Neutrophil (primary cell): Measurements from ENCODE around the gene PMCH.

ENCODE experiments used
- H3K27ac ChIP-seq: fragments of 200-600 bp; sonication (generic); 2 replicates; pipeline ENCODE4 v1.5.1; 2016; ENCODE audit warnings: mild to moderate bottlenecking, moderate library complexity
- H3K27me3 ChIP-seq: fragments of 200-600 bp; sonication (generic); 2 replicates; pipeline ENCODE4 v1.6.0; 2016; ENCODE audit warnings: mild to moderate bottlenecking
- H3K36me3 ChIP-seq: fragments of 200-600 bp; sonication (generic); 2 replicates; pipeline ENCODE4 v1.5.1; 2017
- H3K4me1 ChIP-seq, 2 experiments: fragments of 200-600 bp in 1 of 2; sonication (generic) in 1 of 2; 1 replicate in 1 of 2; 2 replicates in 1 of 2; pipeline versions ENCODE4 v1.5.1 to v1.6.1; 2013 to 2016; ENCODE audit warnings: low read depth in 1 of 2, low read length in 1 of 2, mild to moderate bottlenecking in 1 of 2, moderate library complexity in 1 of 2; ENCODE audit not compliant: control insufficient read depth in 1 of 2, insufficient read depth in 1 of 2
- H3K4me3 ChIP-seq, 2 experiments: fragments of 200-600 bp in 1 of 2; sonication (generic) in 1 of 2; 1 replicate in 1 of 2; 2 replicates in 1 of 2; pipeline ENCODE4 v1.5.1; 2013 to 2016; ENCODE audit warnings: low read depth in 1 of 2, low read length in 1 of 2, mild to moderate bottlenecking in 1 of 2, moderate library complexity in 1 of 2
- H3K9me3 ChIP-seq: fragments of 200-600 bp; sonication (generic); 2 replicates; pipeline ENCODE4 v1.5.1; 2016
- TF ChIP-seq, protein P1 (sequence below): fragments of 200-600 bp; sonication (generic); IDR thresholded peaks from 2 replicates; pipeline ENCODE4 v1.5.1; 2016; ENCODE audit warnings: antibody characterized with exemption

Gene PMCH

DNA sequence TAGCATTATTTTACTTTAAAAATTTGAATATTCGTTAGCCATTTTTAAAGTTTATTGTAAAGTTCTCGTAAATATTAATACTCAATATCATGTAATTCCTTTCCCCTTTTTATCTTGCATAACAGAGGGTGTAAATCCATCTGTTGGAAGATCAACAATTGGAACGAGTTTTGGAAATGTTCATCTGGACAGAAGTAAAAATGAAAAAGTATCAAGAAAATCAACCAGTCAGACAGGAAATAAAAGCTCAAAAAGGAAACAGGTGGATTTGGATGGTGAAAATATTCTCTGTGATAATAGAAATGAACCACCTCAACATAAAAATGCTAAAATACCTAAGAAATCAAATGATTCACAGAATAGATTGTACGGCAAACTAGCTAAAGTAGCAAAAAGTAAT lies 1.8 kb downstream of the PMCH start:
- TF ChIP-seq, protein P1, sequence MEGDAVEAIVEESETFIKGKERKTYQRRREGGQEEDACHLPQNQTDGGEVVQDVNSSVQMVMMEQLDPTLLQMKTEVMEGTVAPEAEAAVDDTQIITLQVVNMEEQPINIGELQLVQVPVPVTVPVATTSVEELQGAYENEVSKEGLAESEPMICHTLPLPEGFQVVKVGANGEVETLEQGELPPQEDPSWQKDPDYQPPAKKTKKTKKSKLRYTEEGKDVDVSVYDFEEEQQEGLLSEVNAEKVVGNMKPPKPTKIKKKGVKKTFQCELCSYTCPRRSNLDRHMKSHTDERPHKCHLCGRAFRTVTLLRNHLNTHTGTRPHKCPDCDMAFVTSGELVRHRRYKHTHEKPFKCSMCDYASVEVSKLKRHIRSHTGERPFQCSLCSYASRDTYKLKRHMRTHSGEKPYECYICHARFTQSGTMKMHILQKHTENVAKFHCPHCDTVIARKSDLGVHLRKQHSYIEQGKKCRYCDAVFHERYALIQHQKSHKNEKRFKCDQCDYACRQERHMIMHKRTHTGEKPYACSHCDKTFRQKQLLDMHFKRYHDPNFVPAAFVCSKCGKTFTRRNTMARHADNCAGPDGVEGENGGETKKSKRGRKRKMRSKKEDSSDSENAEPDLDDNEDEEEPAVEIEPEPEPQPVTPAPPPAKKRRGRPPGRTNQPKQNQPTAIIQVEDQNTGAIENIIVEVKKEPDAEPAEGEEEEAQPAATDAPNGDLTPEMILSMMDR: no peak
- Histone ChIP-seq H3K9me3 (no peaks in the 10 kb centered on the region), H3K4me3 (no peak overlapping the region), H3K36me3 (peaks cover 18% of the 10 kb centered on the region), H3K4me1 (no peaks in the 10 kb centered on the region), H3K27ac (no peak overlapping the region), H3K27me3 (no peaks in the 10 kb centered on the region)

DNA sequence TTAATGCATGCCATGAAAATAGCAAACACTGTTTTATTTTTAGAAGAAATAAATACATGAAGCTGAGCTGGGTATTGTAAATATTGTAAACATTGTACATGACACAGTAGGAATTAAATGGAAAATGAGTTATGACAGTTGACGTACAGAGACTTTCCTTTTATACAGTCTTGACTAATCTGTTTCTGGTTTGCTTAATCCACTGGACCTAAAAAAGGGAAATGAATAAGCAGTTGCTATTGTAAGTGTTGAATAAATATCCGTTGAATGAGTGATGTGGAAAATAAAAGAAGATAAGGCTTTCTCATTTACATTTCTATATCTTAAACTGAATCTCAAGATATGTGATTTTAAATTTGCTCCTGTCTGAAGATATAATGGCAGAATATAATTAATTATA lies 15.0 kb downstream of the PMCH start:
- no peak overlapping the region for H3K4me3 ChIP-seq
- TF ChIP-seq, protein P1: no peak
- peak overlapping the region; percentile 67 for H3K27ac ChIP-seq
- no peaks in the 10 kb centered on the region for H3K27me3 ChIP-seq
- no peaks in the 10 kb centered on the region for H3K9me3 ChIP-seq
- H3K36me3 ChIP-seq: peaks cover 6% of the 10 kb centered on the region
- H3K4me1 ChIP-seq: peaks cover 0 to 14% of the 10 kb centered on the region in 2 experiments

DNA sequence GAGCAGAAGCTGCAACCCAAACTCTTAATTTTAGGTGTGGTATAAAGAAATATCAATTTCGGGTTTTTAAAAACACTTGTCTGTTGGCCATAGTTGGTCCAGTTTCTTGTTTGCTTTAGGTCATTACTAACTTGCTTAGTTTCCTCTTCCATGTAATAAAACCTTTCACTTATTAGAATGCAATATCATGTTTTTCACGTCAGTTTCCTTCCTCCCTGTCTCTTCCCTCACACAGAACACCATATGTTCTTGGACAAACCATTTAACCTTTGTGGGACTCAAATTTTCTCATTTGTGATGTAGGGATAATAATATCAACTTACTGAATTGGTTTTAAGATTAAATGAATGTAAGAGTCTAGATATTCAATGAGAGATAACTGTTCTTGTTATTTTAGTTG lies 22.9 kb downstream of the PMCH start:
- Histone ChIP-seq H3K4me1 (no peaks in the 10 kb centered on the region), H3K4me3 (no peak overlapping the region), H3K9me3 (no peaks in the 10 kb centered on the region), H3K36me3 (peaks cover 12% of the 10 kb centered on the region), H3K27ac (no peak overlapping the region), H3K27me3 (no peaks in the 10 kb centered on the region)
- TF ChIP-seq, protein P1: no peak

DNA sequence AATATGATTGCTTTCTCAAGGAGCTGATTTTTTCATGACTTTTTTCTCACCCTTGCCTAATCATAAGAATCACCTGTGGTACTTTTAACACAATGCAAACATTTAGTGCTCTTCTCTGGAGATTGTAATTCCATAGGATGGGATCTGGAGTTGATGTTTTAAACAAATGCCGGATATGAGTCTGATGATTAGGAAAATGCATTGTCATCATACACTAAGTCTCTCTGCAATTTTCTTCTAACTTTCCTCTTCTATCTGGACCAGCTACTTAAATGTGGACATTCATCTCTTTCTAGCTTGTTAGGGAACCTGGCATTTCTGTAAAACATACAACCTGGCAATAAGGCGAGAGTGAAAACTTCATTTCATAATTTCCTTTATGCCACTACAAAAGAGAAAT lies 23.5 kb downstream of the PMCH start:
- Histone ChIP-seq H3K4me1 (no peaks in the 10 kb centered on the region), H3K27ac (no peak overlapping the region), H3K36me3 (peaks cover 9% of the 10 kb centered on the region), H3K27me3 (no peaks in the 10 kb centered on the region), H3K9me3 (no peaks in the 10 kb centered on the region), H3K4me3 (no peak overlapping the region)
- TF ChIP-seq, protein P1: no peak

DNA sequence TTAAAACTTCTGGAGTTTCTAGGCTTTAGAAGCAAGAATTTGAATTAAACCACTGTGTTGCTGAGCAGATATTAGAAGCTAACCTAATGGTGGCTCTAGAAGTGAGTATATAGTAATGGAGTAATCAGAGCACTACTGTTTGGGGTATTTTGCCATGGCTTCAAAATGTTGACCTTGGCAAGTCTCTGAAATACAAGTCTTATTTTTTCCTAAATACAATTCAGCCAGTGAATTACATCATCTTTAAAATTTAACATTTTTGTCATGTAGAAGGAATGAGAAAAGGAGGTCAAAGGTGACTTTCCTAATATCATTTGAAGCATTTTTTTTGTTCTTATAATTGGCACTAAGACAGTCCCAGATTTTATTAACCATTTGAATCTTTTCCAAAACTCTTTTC lies 25.2 kb downstream of the PMCH start:
- Histone ChIP-seq H3K4me3 (no peak overlapping the region), H3K4me1 (no peaks in the 10 kb centered on the region), H3K36me3 (peaks cover 6% of the 10 kb centered on the region), H3K27ac (no peak overlapping the region), H3K27me3 (no peaks in the 10 kb centered on the region), H3K9me3 (no peaks in the 10 kb centered on the region)
- TF ChIP-seq, protein P1: no peak

DNA sequence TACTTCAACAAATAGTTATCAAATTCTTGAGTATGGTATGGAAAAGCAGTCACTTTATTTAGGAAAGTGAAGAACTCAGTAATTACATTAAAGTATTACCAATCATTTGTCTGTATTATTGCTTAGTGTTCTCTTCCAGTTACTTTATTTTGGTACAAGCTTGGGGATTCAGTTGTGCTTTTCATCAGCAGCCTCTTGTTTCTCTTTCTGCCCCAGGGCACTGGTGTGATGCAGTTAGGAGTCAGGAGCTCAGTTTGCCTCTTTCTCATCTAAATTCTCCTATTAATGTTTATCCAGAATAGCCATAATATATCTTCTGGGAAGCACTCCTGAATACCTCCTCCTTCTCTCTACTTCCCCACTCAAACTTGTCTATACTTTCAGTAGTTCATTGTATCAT lies 25.7 kb downstream of the PMCH start:
- Histone ChIP-seq H3K4me3 (no peak overlapping the region), H3K27me3 (no peaks in the 10 kb centered on the region), H3K36me3 (peaks cover 6% of the 10 kb centered on the region), H3K27ac (no peak overlapping the region), H3K9me3 (no peaks in the 10 kb centered on the region), H3K4me1 (no peaks in the 10 kb centered on the region)
- TF ChIP-seq, protein P1: no peak
